GM21526 (cell line): Measurements from ENCODE around the gene LRRK1.

Experiments
- ATAC-seq: cut with Tn5 transposase; IDR thresholded peaks from one replicate; pipeline ENCODE4 v1.9.1; 2021; ENCODE audit warnings: moderate library complexity; ENCODE audit not compliant: unreplicated experiment, low FRiP score

LRRK1 gene

GRCh38 chr15:101051291-101052030, 132.3 kb downstream of the LRRK1 start:
- no peak for ATAC-seq

- no peak for ATAC-seq
These were observed 133.0 kb downstream of the LRRK1 start for GRCh38 chr15:101052031-101052620.

- no peak for ATAC-seq
These were observed 133.5 kb downstream of the LRRK1 start for GRCh38 chr15:101052681-101053121.

- ATAC-seq: no peak
These were observed 134.1 kb downstream of the LRRK1 start for GRCh38 chr15:101053261-101053660.

GRCh38 chr15:101054116-101054515, 135.0 kb downstream of the LRRK1 start:
- ATAC-seq: no peak

- no peak for ATAC-seq
These were observed 135.8 kb downstream of the LRRK1 start for GRCh38 chr15:101054991-101055390.

- no peak for ATAC-seq
These were observed 136.3 kb downstream of the LRRK1 start for GRCh38 chr15:101055411-101055810.

- ATAC-seq: no peak
These were observed 137.5 kb downstream of the LRRK1 start for GRCh38 chr15:101056366-101057334.

GRCh38 chr15:101057841-101058407, 138.8 kb downstream of the LRRK1 start:
- ATAC-seq: no peak

- no peak for ATAC-seq
These were observed 139.6 kb downstream of the LRRK1 start for GRCh38 chr15:101058735-101059134.

- no peak for ATAC-seq
These were observed 140.5 kb downstream of the LRRK1 start for GRCh38 chr15:101059381-101060341.

GRCh38 chr15:101060576-101061551, 141.7 kb downstream of the LRRK1 start:
- ATAC-seq: no peak

GRCh38 chr15:101062063-101062462, 142.9 kb downstream of the LRRK1 start:
- ATAC-seq: no peak

GRCh38 chr15:101062471-101063171, 143.5 kb downstream of the LRRK1 start:
- no peak for ATAC-seq

- no peak for ATAC-seq
These were observed 144.1 kb downstream of the LRRK1 start for GRCh38 chr15:101063212-101063611.

- ATAC-seq: no peak
These were observed 145.0 kb downstream of the LRRK1 start for GRCh38 chr15:101063891-101064794.
